Measurements from ENCODE around the gene NAA30. TPM values are rescaled to one million over a fixed set of nuclear protein-coding genes. Genes with fewer than 3 reads are reported as not detected.
"Not testable (repeated sequence)": the region's sequence is repeated elsewhere in the genome, so short reads cannot be mapped to it uniquely, and the experiment has no call there.

Gene NAA30
- total RNA-seq: 10 to 100 TPM; 13.1 to 16.0 (median 14.9) TPM

GRCh38 chr14:57390037-57390805 lies at the start of gene NAA30:
Gene NAA30, plus strand, starts transcription at chr14:57390586. Its CDS starts 372 bp downstream, at chr14:57390958.
- DNase-seq (ENCODE audit: low spot score in 2 of 2): peak; percentile 92 to 98
- H3K4me3 ChIP-seq (ENCODE audit: low read depth, poor library complexity, severe bottlenecking): peak within 1 kb of the TSS; percentile 94
- TF ChIP-seq CTCF (IDR thresholded peaks at IDR 0.05) (no peak), POLR2A (IDR thresholded peaks at IDR 0.05) (no peak)
- intact Hi-C loops (cut with DNase I; ENCODE audit: low total_unique reads): no loop called here
- 0 to 1% methylated on average over 30 to 58 of the region's 62 CpGs for WGBS, 2 donors

DNA sequence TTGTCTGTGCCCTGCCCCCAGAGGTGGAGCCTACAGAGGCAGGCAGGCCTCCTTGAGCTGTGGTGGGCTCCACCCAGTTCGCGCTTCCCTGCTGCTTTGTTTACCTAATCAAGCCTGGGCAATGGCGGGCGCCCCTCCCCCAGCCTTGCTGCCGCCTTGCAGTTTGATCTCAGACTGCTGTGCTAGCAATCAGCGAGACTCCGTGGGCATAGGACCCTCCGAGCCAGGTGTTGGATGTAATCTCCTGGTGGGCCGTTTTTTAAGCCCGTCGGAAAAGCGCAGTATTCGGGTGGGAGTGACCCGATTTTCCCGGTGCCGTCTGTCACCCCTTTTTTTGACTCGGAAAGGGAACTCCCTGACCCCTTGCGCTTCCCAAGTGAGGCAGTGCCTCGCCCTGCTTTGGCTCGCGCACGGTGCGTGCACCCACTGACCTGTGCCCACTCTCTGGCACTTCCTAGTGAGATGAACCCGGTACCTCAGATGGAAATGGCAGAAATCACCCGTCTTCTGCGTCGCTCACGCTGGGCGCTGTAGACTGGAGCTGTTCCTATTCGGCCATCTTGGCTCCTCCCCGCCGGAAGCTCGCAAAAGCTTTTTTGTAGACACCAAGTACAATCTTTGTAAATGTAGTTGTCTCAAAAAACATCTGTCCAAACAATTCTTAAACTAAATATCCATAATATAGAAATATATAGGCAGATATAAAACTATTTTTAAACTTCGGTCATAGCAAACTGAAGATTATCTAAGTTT lies 46.7 kb upstream of the NAA30 start:
- intact Hi-C loops (cut with DNase I; ENCODE audit: low total_unique reads); DNase-seq (ENCODE audit: low spot score in 2 of 2); H3K4me3 ChIP-seq (ENCODE audit: low read depth, poor library complexity, severe bottlenecking): not testable (repeated sequence)
- 72 to 83% methylated on average over 34 of the region's 34 CpGs for WGBS, 2 donors

- no peak for TF ChIP-seq POLR2A (IDR thresholded peaks at IDR 0.05)
- no peak for TF ChIP-seq CTCF (IDR thresholded peaks at IDR 0.05)
- no peak overlapping the region for H3K4me3 ChIP-seq (ENCODE audit: low read depth, poor library complexity, severe bottlenecking)
- intact Hi-C loops (cut with DNase I; ENCODE audit: low total_unique reads): no loop called here
- no peak for DNase-seq (ENCODE audit: low spot score in 2 of 2)
- WGBS, 2 donors: 70 to 76% methylated on average over 9 of the region's 9 CpGs
Measured at GRCh38 chr14:57345106-57345505, 45.3 kb upstream of the NAA30 start.

GRCh38 chr14:57346741-57347140 lies 43.6 kb upstream of the NAA30 start:
- intact Hi-C loops (cut with DNase I; ENCODE audit: low total_unique reads): no loop called here
- no peak overlapping the region for H3K4me3 ChIP-seq (ENCODE audit: low read depth, poor library complexity, severe bottlenecking)
- 47 to 59% methylated on average over 2 of the region's 2 CpGs for whole genome bisulfite sequencing, 2 donors
- no peak for DNase-seq (ENCODE audit: low spot score in 2 of 2)
- TF ChIP-seq CTCF (IDR thresholded peaks at IDR 0.05) (no peak), POLR2A (IDR thresholded peaks at IDR 0.05) (no peak)

DNA sequence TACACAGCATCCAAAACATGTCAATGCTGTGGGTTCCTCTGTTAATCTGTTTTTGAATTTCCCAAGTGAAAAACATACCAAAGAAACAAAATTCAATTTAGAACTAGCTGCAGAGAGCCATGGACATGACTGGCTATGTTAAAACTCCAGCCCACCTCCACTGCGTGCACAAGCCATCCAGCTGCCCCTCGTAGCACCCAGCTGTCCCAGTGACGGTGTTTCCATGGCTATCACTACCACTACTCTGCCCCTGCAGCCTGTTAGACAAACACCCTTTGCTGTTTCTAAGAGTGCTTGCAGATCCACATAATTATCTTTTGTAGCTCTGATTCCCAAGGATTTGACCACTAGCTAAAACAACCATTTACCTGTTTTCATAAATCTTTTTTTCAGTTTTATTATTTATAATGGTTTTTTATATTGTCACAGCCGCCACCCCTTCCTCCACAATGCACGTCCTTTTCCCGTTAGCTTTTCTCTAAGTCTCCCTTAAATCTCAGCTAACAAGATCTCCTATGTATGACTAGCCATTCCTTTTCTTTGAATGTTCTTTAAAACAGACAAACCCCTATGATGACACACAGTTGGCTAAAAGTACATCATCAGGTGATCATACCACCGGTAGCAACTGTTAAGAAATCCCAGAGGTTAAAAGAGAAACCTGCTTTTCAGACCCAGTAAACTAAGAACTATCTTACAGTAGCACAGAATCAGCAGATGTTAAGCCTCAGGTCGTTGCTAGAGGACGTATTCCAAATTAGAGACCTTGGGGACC lies 37.8 kb upstream of the NAA30 start:
- no peak overlapping the region for H3K4me3 ChIP-seq (ENCODE audit: low read depth, poor library complexity, severe bottlenecking)
- intact Hi-C loops (cut with DNase I; ENCODE audit: low total_unique reads): no loop called here
- no peak for TF ChIP-seq CTCF (IDR thresholded peaks at IDR 0.05)
- TF ChIP-seq POLR2A (IDR thresholded peaks at IDR 0.05): no peak
- no peak for DNase-seq (ENCODE audit: low spot score in 2 of 2)
- WGBS, 2 donors: 55 to 57% methylated on average over 9 of the region's 9 CpGs
